ENCODE results near the gene PPP1R13B. TPM values are rescaled to one million over a fixed set of nuclear protein-coding genes. Genes with fewer than 3 reads are reported as not detected.

The PPP1R13B gene
- total RNA-seq, 3 donors from 2014 or later: 49.6 to 65.5 (median 52.1) TPM

DNA sequence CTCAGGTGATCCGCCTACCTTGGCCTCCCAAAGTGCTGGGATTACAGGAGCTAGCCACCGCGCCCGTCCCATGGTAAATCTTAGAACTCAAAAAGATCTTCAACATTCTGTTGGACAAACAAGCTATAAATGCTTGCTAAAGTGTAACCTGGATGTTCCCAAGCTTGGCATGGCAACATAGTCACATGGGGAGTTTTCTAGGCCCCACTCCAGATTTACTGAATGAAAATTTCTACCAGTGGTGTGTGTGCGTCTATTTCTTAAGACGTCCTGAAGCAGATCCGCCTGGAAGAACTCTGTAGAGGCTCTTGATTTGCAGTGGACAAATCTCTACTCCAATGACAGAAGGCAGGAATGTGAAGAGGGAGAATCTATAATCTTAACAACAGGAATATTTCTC lies 71.9 kb downstream of the PPP1R13B start:
- Histone ChIP-seq H3K4me3 (no peak overlapping the region), H3K4me1 (ENCODE audit: low read depth) (no peaks in the 10 kb centered on the region), H3K36me3 (ENCODE audit: low read depth) (no peaks in the 10 kb centered on the region), H3K9me3 (no peaks in the 10 kb centered on the region)
- intact Hi-C loops (cut with DNase I, micrococcal nuclease): no loop called here
- TF ChIP-seq CTCF (IDR thresholded peaks at IDR 0.05): no peak
- ATAC-seq (no peak), DNase-seq (no peak)

GRCh38 chr14:103773521-103773920 lies 73.9 kb downstream of the PPP1R13B start:
- TF ChIP-seq CTCF (IDR thresholded peaks at IDR 0.05): no peak
- DNase-seq: no peak
- no peaks in the 10 kb centered on the region for H3K4me1 ChIP-seq (ENCODE audit: low read depth)
- intact Hi-C loops (cut with DNase I, micrococcal nuclease): no loop called here
- ATAC-seq: no peak
- no peaks in the 10 kb centered on the region for H3K9me3 ChIP-seq
- H3K4me3 ChIP-seq: no peak overlapping the region
- H3K36me3 ChIP-seq (ENCODE audit: low read depth): no peaks in the 10 kb centered on the region

DNA sequence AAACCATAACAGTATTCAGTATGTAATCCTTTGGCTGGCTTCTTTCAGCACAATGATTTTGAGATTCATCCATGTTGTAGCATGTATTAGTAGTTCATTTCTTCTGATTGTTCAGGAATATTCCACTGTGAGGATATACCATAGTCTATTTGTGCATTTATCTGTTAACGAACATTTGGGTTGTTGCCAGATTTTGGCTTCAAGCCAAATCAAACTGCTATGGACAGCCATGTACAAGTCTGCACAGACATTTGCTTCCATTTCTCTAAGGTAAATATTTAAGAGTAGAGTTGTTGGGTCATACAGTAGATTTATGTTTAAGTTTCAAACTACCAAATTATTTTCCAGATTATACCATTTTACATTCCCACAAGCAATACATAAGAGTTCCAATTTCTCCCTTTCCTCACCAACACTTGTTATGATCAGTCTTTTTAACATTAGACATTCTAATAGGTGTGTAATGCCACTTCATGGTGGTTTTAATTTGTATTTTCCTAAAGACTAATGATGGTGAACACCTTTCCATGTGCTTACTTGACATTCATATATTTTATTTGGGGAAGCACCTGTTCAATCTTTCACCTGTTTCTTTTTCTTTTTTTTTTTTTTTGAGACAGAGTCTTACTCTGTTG lies 75.2 kb downstream of the PPP1R13B start:
- DNase-seq: no peak
- H3K36me3 ChIP-seq (ENCODE audit: low read depth): no peaks in the 10 kb centered on the region
- no peaks in the 10 kb centered on the region for H3K9me3 ChIP-seq
- no peak overlapping the region for H3K4me3 ChIP-seq
- H3K4me1 ChIP-seq (ENCODE audit: low read depth): no peaks in the 10 kb centered on the region
- no peak for TF ChIP-seq CTCF (IDR thresholded peaks at IDR 0.05)
- intact Hi-C loops (cut with DNase I, micrococcal nuclease): no loop called here
- no peak for ATAC-seq

- Histone ChIP-seq H3K36me3 (ENCODE audit: low read depth) (no peaks in the 10 kb centered on the region), H3K9me3 (no peaks in the 10 kb centered on the region), H3K4me1 (ENCODE audit: low read depth) (no peaks in the 10 kb centered on the region), H3K4me3 (no peak overlapping the region)
- DNase-seq: no peak
- intact Hi-C loops (cut with DNase I, micrococcal nuclease): no loop called here
- ATAC-seq: no peak
- no peak for TF ChIP-seq CTCF (IDR thresholded peaks at IDR 0.05)
Observed at GRCh38 chr14:103770902-103771301, 76.5 kb downstream of the PPP1R13B start.

DNA sequence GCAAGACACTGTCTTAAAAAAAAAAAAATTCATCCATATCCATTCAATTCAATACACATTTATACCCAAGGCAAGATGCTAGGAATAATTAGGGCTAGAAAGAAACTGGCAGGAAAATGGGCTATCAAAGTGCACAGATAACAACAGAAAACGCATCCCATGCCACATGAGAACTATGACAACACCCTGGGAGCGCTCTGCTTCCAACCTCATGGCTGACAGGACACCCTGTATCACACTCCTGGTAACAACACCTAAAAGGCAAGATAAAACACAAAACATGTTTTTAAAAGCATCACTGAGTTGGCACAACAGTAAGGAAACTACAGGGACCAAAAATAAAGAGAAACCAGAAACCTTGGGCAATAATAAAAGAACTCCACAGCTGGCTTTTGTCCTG lies 76.9 kb downstream of the PPP1R13B start:
- no peak for TF ChIP-seq CTCF (IDR thresholded peaks at IDR 0.05)
- ATAC-seq (no peak), DNase-seq (no peak)
- intact Hi-C loops (cut with DNase I, micrococcal nuclease): no loop called here
- Histone ChIP-seq H3K4me1 (ENCODE audit: low read depth) (no peaks in the 10 kb centered on the region), H3K4me3 (no peak overlapping the region), H3K36me3 (ENCODE audit: low read depth) (no peaks in the 10 kb centered on the region), H3K9me3 (no peaks in the 10 kb centered on the region)

Data from mucosa of descending colon (tissue), 3 donors.